CD14-positive monocyte (primary cell): Measurements from ENCODE around the gene SNX19. TPM values are rescaled to one million over a fixed set of nuclear protein-coding genes. Genes with fewer than 3 reads are reported as not detected.

ENCODE experiments used
- DNase-seq, 3 donors: peaks; one replicate each; pipeline ENCODE4 v3.0.0-alpha.2; 2011 to 2022
- H2AFZ ChIP-seq: 2 replicates; pipeline ENCODE4 v1.6.0; 2012; ENCODE audit warnings: mild to moderate bottlenecking, low read depth, low read length, inconsistent platforms; ENCODE audit not compliant: insufficient read depth, poor library complexity, severe bottlenecking
- H3K27ac ChIP-seq, 2 donors: 1 replicate in 1 of 2; 2 replicates in 1 of 2; pipeline ENCODE4 v1.5.1; 2012 to 2013; ENCODE audit warnings: low read length in 2 of 2, control low read depth in 1 of 2, inconsistent platforms in 1 of 2, low read depth in 1 of 2, mild to moderate bottlenecking in 1 of 2
- H3K27me3 ChIP-seq, 2 donors: one replicate each; pipeline versions ENCODE4 v1.6.0 to v1.6.1; 2011 to 2013; ENCODE audit warnings: low read length in 2 of 2; ENCODE audit not compliant: control insufficient read depth in 2 of 2, insufficient read depth in 2 of 2
- H3K36me3 ChIP-seq, 2 donors: replicated peaks in 1 of 2; 1 replicate in 1 of 2; 2 replicates in 1 of 2; pipeline versions ENCODE4 v1.5.1 to v1.6.1; 2012 to 2013; ENCODE audit warnings: low read length in 2 of 2, control low read depth in 1 of 2, inconsistent platforms in 1 of 2, mild to moderate bottlenecking in 1 of 2; ENCODE audit not compliant: insufficient read depth in 2 of 2, control insufficient read depth in 1 of 2
- H3K4me1 ChIP-seq, 2 donors: 1 replicate in 1 of 2; 2 replicates in 1 of 2; pipeline versions ENCODE4 v1.5.1 to v1.6.1; 2012 to 2013; ENCODE audit warnings: low read length in 2 of 2, control low read depth in 1 of 2, inconsistent platforms in 1 of 2, mild to moderate bottlenecking in 1 of 2, moderate library complexity in 1 of 2; ENCODE audit not compliant: insufficient read depth in 2 of 2, control insufficient read depth in 1 of 2
- H3K4me2 ChIP-seq: replicated peaks from 2 replicates; pipeline ENCODE3; 2012; ENCODE audit warnings: low read length, moderate library complexity, mild to moderate bottlenecking; ENCODE audit not compliant: poor library complexity, severe bottlenecking; ENCODE audit errors: extremely low read depth
- H3K4me3 ChIP-seq, 3 experiments: fragments of 200-600 bp in 1 of 3; sonication (generic) in 1 of 3; replicated peaks in 1 of 3; 1 replicate in 2 of 3; 2 replicates in 1 of 3; pipeline ENCODE4 v1.5.1; 2011 to 2013; ENCODE audit warnings: low read length in 3 of 3, mild to moderate bottlenecking in 3 of 3, control low read depth in 2 of 3, low read depth in 2 of 3, inconsistent platforms in 1 of 3, moderate library complexity in 1 of 3
- H3K79me2 ChIP-seq: 2 replicates; pipeline ENCODE4 v1.6.0; 2012; ENCODE audit warnings: mild to moderate bottlenecking, control low read depth, inconsistent platforms, low read length, moderate library complexity; ENCODE audit not compliant: insufficient read depth
- H3K9ac ChIP-seq: 2 replicates; pipeline ENCODE4 v1.6.0; 2017; ENCODE audit warnings: low read length, mild to moderate bottlenecking; ENCODE audit not compliant: insufficient read depth, poor library complexity, severe bottlenecking
- H3K9me3 ChIP-seq, 2 donors: replicated peaks in 1 of 2; 1 replicate in 1 of 2; 2 replicates in 1 of 2; pipeline versions ENCODE4 v1.5.1 to v1.6.1; 2012 to 2013; ENCODE audit warnings: low read length in 2 of 2, control low read depth in 1 of 2; ENCODE audit not compliant: control insufficient read depth in 1 of 2, insufficient read depth in 1 of 2
- H4K20me1 ChIP-seq: 2 replicates; pipeline ENCODE4 v1.6.0; 2012; ENCODE audit warnings: mild to moderate bottlenecking, low read length, control low read depth, moderate library complexity; ENCODE audit not compliant: insufficient read depth
- H3K27ac Mint-ChIP-seq, 7 donors: one replicate each; pipeline ENCODE4 v1.8.0; 2020; ENCODE audit warnings: mild to moderate bottlenecking in 7 of 7, mixed read lengths in 7 of 7, moderate library complexity in 6 of 7, inconsistent platforms in 2 of 7
- H3K27me3 Mint-ChIP-seq, 3 donors: one replicate each; pipeline ENCODE4 v1.8.0; 2021 to 2022; ENCODE audit warnings: low read depth in 3 of 3, mild to moderate bottlenecking in 3 of 3, mixed read lengths in 3 of 3, moderate library complexity in 3 of 3, inconsistent platforms in 1 of 3
- H3K36me3 Mint-ChIP-seq, 2 donors: one replicate each; pipeline ENCODE4 v1.8.0; 2020; ENCODE audit warnings: mixed read lengths in 2 of 2, inconsistent platforms in 1 of 2, mild to moderate bottlenecking in 1 of 2
- H3K4me1 Mint-ChIP-seq: one replicate; pipeline ENCODE4 v1.8.0; 2020; ENCODE audit warnings: mild to moderate bottlenecking, mixed read lengths
- H3K4me3 Mint-ChIP-seq, 2 donors: one replicate each; pipeline ENCODE4 v1.8.0; 2020; ENCODE audit warnings: mild to moderate bottlenecking in 2 of 2, mixed read lengths in 2 of 2, moderate library complexity in 1 of 2
- H3K9me3 Mint-ChIP-seq, 7 donors: one replicate each; pipeline ENCODE4 v1.8.0; 2020 to 2022; ENCODE audit warnings: mixed read lengths in 7 of 7, mild to moderate bottlenecking in 6 of 7, moderate library complexity in 6 of 7, inconsistent platforms in 2 of 7
- WGBS: methylation state at CpG from one replicate; pipeline ENCODE4 v1.1.5; 2013; ENCODE audit warnings: missing lambda C conversion rate; ENCODE audit not compliant: insufficient coverage; 5-methylcytosine and 5-hydroxymethylcytosine counted together
- intact Hi-C, 2 donors: fragments of 100-400 bp; cut with micrococcal nuclease; formaldehyde crosslinking; loops; one replicate each; pipeline versions ENCODE4 v1.15.0 to v1.15.1; 2023
- polyA plus RNA-seq, 3 donors: library from polyadenylated mRNA; depleted of rRNA in 1 of 3; unstranded in 2 of 3; stranded (reverse) in 1 of 3; fragments of 300-500 nt in 2 of 3; fragments of >200 nt in 1 of 3; fragmentation: Illumina TruSeq in 2 of 3; gene quantifications; 1 replicate in 2 of 3; 2 replicates in 1 of 3; pipeline ENCODE4 v1.2.3, GENCODE V29; 2012 to 2021
- TF ChIP-seq, protein P1 (sequence below): fragments of 200-600 bp; IDR thresholded peaks from one replicate; pipeline ENCODE4 v1.8.0; 2022; ENCODE audit warnings: antibody characterized with exemption, mild to moderate bottlenecking

SNX19 gene
- polyA plus RNA-seq, 3 donors = 13.6 to 23.3 (median 17.6) TPM

DNA sequence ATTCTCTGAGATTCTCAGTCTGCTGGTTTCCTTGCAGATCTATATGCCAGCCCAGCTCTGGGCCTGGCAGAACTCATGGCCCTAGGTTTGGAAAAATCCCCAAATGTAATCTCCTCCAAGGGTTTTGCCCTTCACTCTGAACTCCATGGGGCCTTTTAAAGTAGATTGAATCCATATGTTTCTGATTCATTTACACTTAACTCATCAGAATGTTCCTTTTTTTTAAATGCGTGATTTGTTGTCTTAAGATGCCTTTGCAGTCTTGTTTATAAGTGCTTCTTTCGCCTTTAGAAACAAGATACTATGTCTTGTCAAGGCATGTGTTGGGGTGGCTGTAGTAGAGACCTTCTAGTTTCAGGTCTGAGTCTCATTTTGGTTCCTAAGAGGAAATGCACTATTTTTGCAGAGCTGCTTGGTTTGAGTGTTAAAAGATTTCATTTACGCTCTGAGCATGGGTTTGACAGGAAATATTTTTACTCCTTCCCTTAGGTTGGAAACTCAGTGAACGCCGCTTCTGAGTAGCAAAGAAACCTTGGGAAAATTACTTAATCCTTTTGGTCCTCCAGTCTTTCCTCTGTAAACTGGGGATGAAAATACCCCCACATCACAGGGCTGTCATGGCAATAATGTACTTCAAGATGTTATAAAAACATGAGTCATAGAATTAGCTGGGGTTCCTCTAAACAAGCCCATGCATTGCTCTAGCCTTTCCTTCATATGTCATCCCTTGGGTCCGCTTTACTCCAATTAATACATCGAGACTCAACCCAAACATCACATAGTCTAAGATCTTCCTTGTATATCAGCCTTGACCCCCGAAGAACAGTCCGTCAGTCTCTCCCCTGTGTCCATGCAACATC, 83.5 kb downstream of the SNX19 start:
- TF ChIP-seq, protein P1, sequence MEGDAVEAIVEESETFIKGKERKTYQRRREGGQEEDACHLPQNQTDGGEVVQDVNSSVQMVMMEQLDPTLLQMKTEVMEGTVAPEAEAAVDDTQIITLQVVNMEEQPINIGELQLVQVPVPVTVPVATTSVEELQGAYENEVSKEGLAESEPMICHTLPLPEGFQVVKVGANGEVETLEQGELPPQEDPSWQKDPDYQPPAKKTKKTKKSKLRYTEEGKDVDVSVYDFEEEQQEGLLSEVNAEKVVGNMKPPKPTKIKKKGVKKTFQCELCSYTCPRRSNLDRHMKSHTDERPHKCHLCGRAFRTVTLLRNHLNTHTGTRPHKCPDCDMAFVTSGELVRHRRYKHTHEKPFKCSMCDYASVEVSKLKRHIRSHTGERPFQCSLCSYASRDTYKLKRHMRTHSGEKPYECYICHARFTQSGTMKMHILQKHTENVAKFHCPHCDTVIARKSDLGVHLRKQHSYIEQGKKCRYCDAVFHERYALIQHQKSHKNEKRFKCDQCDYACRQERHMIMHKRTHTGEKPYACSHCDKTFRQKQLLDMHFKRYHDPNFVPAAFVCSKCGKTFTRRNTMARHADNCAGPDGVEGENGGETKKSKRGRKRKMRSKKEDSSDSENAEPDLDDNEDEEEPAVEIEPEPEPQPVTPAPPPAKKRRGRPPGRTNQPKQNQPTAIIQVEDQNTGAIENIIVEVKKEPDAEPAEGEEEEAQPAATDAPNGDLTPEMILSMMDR = no peak
- intact Hi-C loops = no loop called here
- no peaks in the 10 kb centered on the region for H3K36me3 Mint-ChIP-seq
- no peak overlapping the region for H3K27ac Mint-ChIP-seq
- H3K4me3 Mint-ChIP-seq = no peak overlapping the region
- no peak overlapping the region for H3K27ac ChIP-seq
- H4K20me1 ChIP-seq = no peaks in the 10 kb centered on the region
- no peak for DNase-seq
- peaks cover 0 to 10% (median 8%) of the 10 kb centered on the region in 7 donors for H3K9me3 Mint-ChIP-seq
- no peaks in the 10 kb centered on the region for H3K27me3 ChIP-seq
- H3K27me3 Mint-ChIP-seq = peaks cover 2 to 9% (median 7%) of the 10 kb centered on the region in 3 donors
- no peaks in the 10 kb centered on the region for H3K4me1 ChIP-seq
- peaks cover 0 to 3% of the 10 kb centered on the region in 2 donors for H3K9me3 ChIP-seq
- H2AFZ ChIP-seq = no peak overlapping the region
- no peaks in the 10 kb centered on the region for H3K4me1 Mint-ChIP-seq
- no peak overlapping the region for H3K9ac ChIP-seq
- H3K4me3 ChIP-seq = no peak overlapping the region
- H3K36me3 ChIP-seq = no peaks in the 10 kb centered on the region
- no peak overlapping the region for H3K4me2 ChIP-seq
- WGBS = 100% methylated on average over 2 of the region's 9 CpGs
- no peaks in the 10 kb centered on the region for H3K79me2 ChIP-seq

DNA sequence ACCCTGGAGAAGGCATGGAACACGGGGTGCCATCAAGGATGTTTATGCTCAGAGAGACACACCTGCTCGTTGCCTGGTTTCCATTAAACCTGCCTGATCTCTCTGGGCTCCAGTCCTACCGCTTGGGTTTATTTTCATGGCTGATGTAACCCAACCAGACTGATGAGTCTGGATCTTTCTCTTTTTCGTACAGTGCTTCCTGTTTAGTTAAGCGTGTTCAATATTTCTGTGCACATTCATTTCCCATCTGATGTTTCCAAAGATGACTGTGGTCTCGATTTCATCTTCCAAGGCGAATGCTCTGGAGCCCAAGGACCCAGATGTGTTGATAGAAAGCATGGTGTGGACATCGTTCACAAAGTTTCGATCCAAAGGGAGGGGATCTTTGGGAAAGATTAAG, 84.3 kb downstream of the SNX19 start:
- H3K27me3 Mint-ChIP-seq = peaks cover 2 to 6% (median 2%) of the 10 kb centered on the region in 3 donors
- H3K4me3 Mint-ChIP-seq = no peak overlapping the region
- no peak overlapping the region for H3K4me2 ChIP-seq
- H3K27me3 ChIP-seq = no peaks in the 10 kb centered on the region
- H3K27ac ChIP-seq = no peak overlapping the region
- no peaks in the 10 kb centered on the region for H3K9me3 ChIP-seq
- TF ChIP-seq, protein P1 = no peak
- H3K9me3 Mint-ChIP-seq = peaks cover 0 to 5% (median under 1%) of the 10 kb centered on the region in 7 donors
- no peaks in the 10 kb centered on the region for H4K20me1 ChIP-seq
- H3K9ac ChIP-seq = no peak overlapping the region
- H2AFZ ChIP-seq = no peak overlapping the region
- intact Hi-C loops = no loop called here
- no peak for DNase-seq
- no peaks in the 10 kb centered on the region for H3K79me2 ChIP-seq
- 84% methylated on average over 4 of the region's 9 CpGs for WGBS
- no peaks in the 10 kb centered on the region for H3K4me1 ChIP-seq
- no peaks in the 10 kb centered on the region for H3K36me3 ChIP-seq
- H3K4me1 Mint-ChIP-seq = no peaks in the 10 kb centered on the region
- no peaks in the 10 kb centered on the region for H3K36me3 Mint-ChIP-seq
- no peak overlapping the region for H3K27ac Mint-ChIP-seq
- no peak overlapping the region for H3K4me3 ChIP-seq
